Small intestine (tissue), 7 donors: ENCODE data around the gene FXN. TPM values are rescaled to one million over a fixed set of nuclear protein-coding genes. Genes with fewer than 3 reads are reported as not detected.
A peak's percentile ranks its signal among the peaks of the same experiment; 100 is the strongest.

Experiments
- DNase-seq, 2 donors: peaks; one replicate each; pipeline versions ENCODE4 v3.0.0 to v3.0.0-alpha.2; 2013
- FAIRE-seq: peaks from 2 replicates; lab custom pipeline; 2012; peaks lifted over from hg19 to GRCh38; lab: Jason Lieb, UNC
- H3K27ac ChIP-seq, 3 donors: one replicate each; pipeline ENCODE4 v1.5.1; 2013; ENCODE audit warnings: low read length in 2 of 3, mild to moderate bottlenecking in 2 of 3, control low read depth in 1 of 3, inconsistent platforms in 1 of 3, low read depth in 1 of 3, moderate library complexity in 1 of 3
- H3K27me3 ChIP-seq, 3 donors: one replicate each; pipeline ENCODE4 v1.6.1; 2013; ENCODE audit warnings: low read length in 3 of 3, inconsistent platforms in 1 of 3; ENCODE audit not compliant: control insufficient read depth in 3 of 3, insufficient read depth in 3 of 3
- H3K36me3 ChIP-seq, 3 donors: one replicate each; pipeline ENCODE4 v1.6.1; 2013; ENCODE audit warnings: low read length in 3 of 3, inconsistent platforms in 1 of 3, low read depth in 1 of 3, mild to moderate bottlenecking in 1 of 3, moderate library complexity in 1 of 3; ENCODE audit not compliant: control insufficient read depth in 3 of 3, insufficient read depth in 2 of 3
- H3K4me1 ChIP-seq, 3 donors: one replicate each; pipeline ENCODE4 v1.6.1; 2013; ENCODE audit warnings: low read length in 2 of 3, inconsistent platforms in 1 of 3, low read depth in 1 of 3, mild to moderate bottlenecking in 1 of 3, moderate library complexity in 1 of 3; ENCODE audit not compliant: control insufficient read depth in 3 of 3, insufficient read depth in 2 of 3
- H3K4me3 ChIP-seq, 3 donors: one replicate each; pipeline ENCODE4 v1.5.1; 2013; ENCODE audit warnings: low read length in 3 of 3, control low read depth in 1 of 3, inconsistent platforms in 1 of 3, low read depth in 1 of 3, mild to moderate bottlenecking in 1 of 3, moderate library complexity in 1 of 3
- H3K9me3 ChIP-seq, 2 donors: one replicate each; pipeline ENCODE4 v1.6.1; 2013; ENCODE audit warnings: low read depth in 1 of 2, low read length in 1 of 2; ENCODE audit not compliant: control insufficient read depth in 2 of 2, insufficient read depth in 1 of 2
- WGBS, 3 donors: extraction: QIAGEN DNeasy Blood & Tissue Kit; methylation state at CpG; one replicate each; pipeline ENCODE4 v1.1.7; 2013; 5-methylcytosine and 5-hydroxymethylcytosine counted together
- polyA plus RNA-seq, 4 donors: library from polyadenylated mRNA; stranded (reverse) in 3 of 4; unstranded in 1 of 4; fragments of 200-250 nt in 3 of 4; fragments of 120-200 nt in 1 of 4; gene quantifications; one replicate each; pipeline versions ENCODE4 v1.2.1 to v1.2.3, GENCODE V29; 2013
- donor health status: healthy with polysubstance abuse.
- donor health status: control.
- donor health status: control.
- donor health status: Bipolar disorder and iron deficiency.
- donor health status: healthy.

The FXN gene
- polyA plus RNA-seq, 4 donors = 2.7 to 16.6 (median 8.8) TPM

- peaks cover 0 to 12% (median 3%) of the 10 kb centered on the region in 3 donors for H3K36me3 ChIP-seq
- DNase-seq = no peak
- no peaks in the 10 kb centered on the region for H3K27me3 ChIP-seq
- no peak for FAIRE-seq
- 97 to 98% (median 98%) methylated on average over 21 to 29 of the region's 29 CpGs for WGBS, 3 donors
- peaks cover 0 to 5% of the 10 kb centered on the region in 2 donors for H3K9me3 ChIP-seq
- H3K4me1 ChIP-seq = no peaks in the 10 kb centered on the region
- H3K27ac ChIP-seq = no peak within 1 kb of the TSS
- no peak within 1 kb of the TSS for H3K4me3 ChIP-seq
Measured at GRCh38 chr9:69014013-69014412, 21.5 kb upstream of the FXN start, which contains the start of gene PRKACG. Gene PRKACG (minus strand): TSS chr9:69014113. CDS start chr9:69014092, 21 bp downstream.

- Histone ChIP-seq H3K4me3 (no peak overlapping the region), H3K27me3 (no peaks in the 10 kb centered on the region), H3K36me3 (peaks cover 0 to 9% (median 0%) of the 10 kb centered on the region in 3 donors), H3K4me1 (peaks cover 0 to 2% (median 0%) of the 10 kb centered on the region in 3 donors), H3K27ac (no peak overlapping the region), H3K9me3 (peaks cover 0 to 5% of the 10 kb centered on the region in 2 donors)
- FAIRE-seq (no peak), DNase-seq (no peak)
- 67 to 93% (median 83%) methylated on average over 5 of the region's 5 CpGs for WGBS, 3 donors
Measured at GRCh38 chr9:69016191-69017096, 19.1 kb upstream of the FXN start.

- no peak for DNase-seq
- WGBS, 3 donors = 76 to 77% (median 77%) methylated on average over 5 of the region's 5 CpGs
- H3K9me3 ChIP-seq = no peaks in the 10 kb centered on the region
- peaks cover 0 to 3% (median 2%) of the 10 kb centered on the region in 3 donors for H3K4me1 ChIP-seq
- H3K36me3 ChIP-seq = peaks cover 0 to under 1% (median 0%) of the 10 kb centered on the region in 3 donors
- no peak overlapping the region for H3K4me3 ChIP-seq
- no peak for FAIRE-seq
- H3K27me3 ChIP-seq = no peaks in the 10 kb centered on the region
- no peak overlapping the region for H3K27ac ChIP-seq
Measured at GRCh38 chr9:69018737-69019136, 16.8 kb upstream of the FXN start.

GRCh38 chr9:69019808-69020207, 15.7 kb upstream of the FXN start:
- DNase-seq = peak; percentile 39 to 46
- WGBS, 3 donors = 21 to 34% (median 26%) methylated on average over 3 of the region's 3 CpGs
- H3K36me3 ChIP-seq = no peaks in the 10 kb centered on the region
- H3K4me3 ChIP-seq = no peak overlapping the region
- H3K4me1 ChIP-seq = peaks cover 0 to 3% (median 2%) of the 10 kb centered on the region in 3 donors
- H3K27me3 ChIP-seq = no peaks in the 10 kb centered on the region
- no peaks in the 10 kb centered on the region for H3K9me3 ChIP-seq
- no peak overlapping the region for H3K27ac ChIP-seq
- FAIRE-seq = no peak

GRCh38 chr9:69020301-69021145, 15.0 kb upstream of the FXN start:
- no peak for FAIRE-seq
- 94 to 96% (median 95%) methylated on average over 8 of the region's 8 CpGs for WGBS, 3 donors
- H3K27ac ChIP-seq = no peak overlapping the region

GRCh38 chr9:69023650-69024049, 11.9 kb upstream of the FXN start:
- DNase-seq = no peak
- Histone ChIP-seq H3K9me3 (no peaks in the 10 kb centered on the region), H3K4me3 (no peak overlapping the region), H3K27me3 (no peaks in the 10 kb centered on the region), H3K4me1 (peaks cover 0 to 3% (median 2%) of the 10 kb centered on the region in 3 donors), H3K27ac (no peak overlapping the region), H3K36me3 (no peaks in the 10 kb centered on the region)
- FAIRE-seq = no peak
- 55 to 66% (median 63%) methylated on average over 7 of the region's 7 CpGs for whole genome bisulfite sequencing, 3 donors

More at GRCh38 chr9:69020301-69021145, 15.0 kb upstream of the FXN start:
- Histone ChIP-seq H3K27me3 (no peaks in the 10 kb centered on the region), H3K4me1 (peaks cover 0 to 3% (median 2%) of the 10 kb centered on the region in 3 donors), H3K4me3 (no peak overlapping the region), H3K9me3 (no peaks in the 10 kb centered on the region), H3K36me3 (no peaks in the 10 kb centered on the region)
- DNase-seq = no peak

GRCh38 chr9:69027355-69028097, 8.0 kb upstream of the FXN start:
- 46 to 56% (median 49%) methylated on average over 5 of the region's 5 CpGs for WGBS, 3 donors
- DNase-seq (peak; percentile 69 to 70), FAIRE-seq (no peak)
- H3K36me3 ChIP-seq = no peaks in the 10 kb centered on the region
- no peak overlapping the region for H3K27ac ChIP-seq
- H3K4me1 ChIP-seq = peaks cover 0 to 3% (median 0%) of the 10 kb centered on the region in 3 donors
- peaks cover 0 to 3% of the 10 kb centered on the region in 2 donors for H3K9me3 ChIP-seq
- H3K4me3 ChIP-seq = no peak overlapping the region
- no peaks in the 10 kb centered on the region for H3K27me3 ChIP-seq
